NCI-H187 treated with DMSO at 0.1 percent for 48 hours (cell line): Measurements from ENCODE around the gene MYH11.
"Not testable (repeated sequence)": the region's sequence is repeated elsewhere in the genome, so short reads cannot be mapped to it uniquely, and the experiment has no call there.

Source experiments
- DNase-seq: peaks from one replicate; lab custom pipeline; 2025; lab: John Stamatoyannopoulos, UW

The MYH11 gene

DNA sequence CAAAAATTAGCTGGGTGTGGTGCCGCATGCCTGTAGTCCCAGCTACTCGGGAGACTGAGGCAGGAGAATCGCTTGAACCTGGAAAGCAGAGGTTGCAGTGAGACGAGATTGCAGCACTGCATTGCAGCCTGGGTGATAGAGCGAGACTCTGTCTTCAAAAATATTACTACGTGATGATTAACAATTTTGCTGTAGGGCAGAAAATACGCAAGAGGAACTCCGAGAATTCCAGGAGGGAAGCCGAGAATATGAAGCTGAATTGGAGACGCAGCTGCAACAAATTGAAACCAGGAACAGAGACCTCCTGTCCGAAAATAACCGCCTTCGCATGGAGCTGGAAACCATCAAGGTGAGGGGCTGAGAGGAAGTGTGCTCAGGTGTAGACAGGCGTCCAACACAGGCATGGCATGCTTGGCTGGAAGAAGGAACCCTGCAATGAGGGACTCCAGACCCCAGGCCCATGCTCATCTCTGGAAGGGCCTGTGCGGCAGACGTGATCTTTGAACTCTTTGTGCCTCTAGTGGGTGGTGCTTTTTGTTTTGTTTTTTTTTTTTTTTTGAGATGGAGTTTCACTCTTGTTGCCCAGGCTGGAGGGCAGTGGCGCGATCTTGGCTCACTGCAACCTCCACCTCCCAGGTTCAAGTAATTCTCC, 189.6 kb downstream of the MYH11 start:
- DNase-seq: no peak

DNA sequence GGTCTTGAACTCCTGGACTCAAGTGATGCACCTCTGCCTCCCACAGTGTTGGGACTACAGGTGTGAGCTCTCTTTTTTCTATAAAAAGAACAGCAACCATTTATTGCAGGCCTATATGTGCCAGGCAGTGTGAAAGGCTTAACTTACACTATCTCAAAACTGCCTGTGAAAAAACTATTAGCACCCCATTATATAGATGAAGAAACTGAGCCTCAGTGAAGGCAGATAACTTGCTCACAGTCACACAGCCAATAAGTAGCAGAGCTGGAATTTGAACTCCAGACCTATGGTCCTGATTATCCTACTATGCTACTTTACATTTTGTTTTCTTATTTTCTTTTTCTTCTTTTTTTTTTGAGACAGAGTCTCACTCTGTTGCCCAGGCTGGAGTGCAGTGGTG, 191.7 kb downstream of the MYH11 start:
- no peak for DNase-seq

DNA sequence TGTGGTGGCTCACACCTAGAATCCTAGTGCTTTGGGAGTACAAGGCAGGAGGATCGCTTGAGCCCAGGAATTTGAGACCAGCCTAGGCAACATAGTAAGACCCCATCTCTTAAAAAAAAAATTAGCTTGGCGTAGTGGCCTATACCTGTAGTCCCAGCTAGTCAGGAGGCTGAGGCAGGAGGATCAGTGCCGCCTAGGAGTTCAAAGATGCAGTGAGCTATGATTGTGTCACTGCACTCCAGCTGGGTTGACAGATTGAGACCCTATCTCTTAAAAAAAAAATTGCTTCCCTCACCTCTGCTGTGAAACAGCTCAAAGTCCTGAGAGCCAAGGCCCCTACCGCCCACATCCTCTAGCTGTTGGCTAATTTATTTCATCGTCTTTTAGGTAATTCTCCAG, 196.6 kb downstream of the MYH11 start:
- no peak for DNase-seq

DNA sequence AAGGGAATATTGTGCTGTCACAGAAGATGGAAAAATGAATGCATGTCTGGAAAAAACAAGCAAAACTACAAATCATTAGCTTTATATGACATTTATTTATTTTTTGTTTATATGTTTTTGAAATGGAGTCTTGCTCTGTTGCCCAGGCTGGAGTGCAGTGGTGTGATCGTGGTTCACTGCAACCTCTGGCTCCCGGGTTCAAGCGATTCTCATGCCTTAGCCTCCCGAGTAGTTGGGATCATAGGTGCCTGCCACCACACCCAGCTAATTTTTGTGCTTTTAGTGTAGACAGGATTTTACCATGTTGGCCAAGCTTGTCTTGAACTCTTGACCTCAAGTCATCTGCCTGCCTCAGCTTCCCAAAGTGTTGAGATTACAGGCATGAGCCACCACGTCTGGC, 198.3 kb downstream of the MYH11 start:
- no peak for DNase-seq

DNA sequence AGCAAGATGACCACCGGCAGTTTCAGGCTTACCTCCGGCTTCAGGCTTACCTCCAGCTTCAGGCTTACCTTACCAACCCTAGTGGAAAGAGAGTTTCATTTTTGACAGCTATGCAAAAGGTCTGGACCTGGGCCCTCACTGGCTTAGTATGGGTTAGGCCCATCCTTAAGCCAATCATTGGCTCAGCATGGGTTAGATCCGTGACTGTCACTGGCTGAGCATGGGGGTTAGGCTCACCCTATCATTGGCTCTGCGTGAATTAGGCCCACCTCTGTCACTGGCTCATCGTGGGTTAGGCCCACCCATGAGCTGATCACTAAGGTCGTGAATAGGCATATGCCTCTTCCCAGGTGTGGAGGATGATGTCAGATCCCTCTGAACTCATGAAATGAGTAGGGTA, 198.7 kb downstream of the MYH11 start:
- DNase-seq: no peak

DNA sequence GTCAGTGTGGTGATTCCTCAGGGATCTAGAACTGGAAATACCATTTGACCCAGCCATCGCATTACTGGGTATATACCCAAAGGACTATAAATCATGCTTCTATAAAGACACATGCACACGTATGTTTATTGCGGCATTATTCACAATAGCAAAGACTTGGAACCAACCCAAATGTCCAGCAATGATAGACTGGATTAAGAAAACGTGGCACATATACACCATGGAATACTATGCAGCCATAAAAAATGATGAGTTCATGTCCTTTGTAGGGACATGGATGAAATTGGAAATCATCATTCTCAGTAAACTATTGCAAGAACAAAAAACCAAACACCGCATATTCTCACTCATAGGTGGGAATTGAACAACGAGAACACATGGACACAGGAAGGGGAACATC, 201.3 kb downstream of the MYH11 start:
- not testable (repeated sequence) for DNase-seq

DNA sequence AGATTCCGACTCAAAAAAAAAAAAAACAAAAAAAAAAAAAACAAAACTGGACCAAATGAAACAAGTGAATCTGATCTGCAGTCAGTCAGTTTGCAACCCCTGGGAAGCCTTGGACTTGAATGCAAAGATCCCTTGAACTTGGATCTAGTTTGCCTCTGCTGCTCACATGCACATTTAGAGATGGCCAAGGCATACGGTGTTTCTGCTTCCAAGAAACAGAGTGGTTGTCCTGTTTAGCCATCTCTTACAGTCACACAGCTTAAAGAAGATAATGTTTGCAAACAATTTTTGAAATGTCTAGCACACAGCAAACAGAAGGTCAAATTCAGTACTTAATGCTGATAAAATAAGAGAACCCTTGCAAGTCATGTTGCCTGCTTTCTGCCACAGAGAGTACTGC, 202.2 kb downstream of the MYH11 start:
- DNase-seq: no peak

DNA sequence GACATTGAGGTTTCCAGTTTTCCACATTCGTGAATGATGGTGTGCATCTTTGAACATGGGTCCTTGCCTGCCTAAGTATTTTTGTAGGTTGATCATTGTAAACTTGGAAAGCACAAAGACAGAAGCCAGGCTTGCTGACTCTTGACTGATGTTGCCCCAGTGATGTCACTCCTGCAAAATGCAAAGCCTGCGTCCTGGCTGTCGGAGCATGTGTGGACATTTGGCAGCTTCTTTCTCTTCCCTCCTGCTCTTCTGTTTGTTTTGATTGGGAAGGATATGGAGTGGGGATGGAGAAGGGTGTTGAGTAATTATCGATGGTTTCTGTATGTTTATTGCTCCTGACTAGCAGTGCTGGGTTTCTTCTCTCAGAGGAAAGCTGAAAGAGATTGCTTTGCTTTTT, 203.6 kb downstream of the MYH11 start:
- no peak for DNase-seq
